ENCODE measurements around the gene PUDP. TPM values are rescaled to one million over a fixed set of nuclear protein-coding genes. Genes with fewer than 3 reads are reported as not detected.

PUDP gene
- total RNA-seq: 10.4 and 11.5 TPM in 2 replicates

GRCh38 chrX:7147978-7148854, at the start of gene PUDP:
Gene PUDP, minus strand, starts transcription at chrX:7148153. Its CDS starts 40 bp downstream, at chrX:7148113.

GRCh38 chrX:7147413-7147977, 458 bp downstream of the PUDP start, which contains the start of gene STS:
Gene STS, plus strand, starts transcription at chrX:7147712. Its CDS starts 105,488 bp downstream, at chrX:7253200.

Other genes with a start within 250 kb of the PUDP start
- 2.9 and 3.2 TPM in 2 replicates for gene STS, start 441 bp downstream of the PUDP start, total RNA-seq

Data from uterine smooth muscle cell (primary cell).